ENCODE results near the gene OGFRL1. TPM values are rescaled to one million over a fixed set of nuclear protein-coding genes. Genes with fewer than 3 reads are reported as not detected.

The OGFRL1 gene
- total RNA-seq, 1 experiment from 2014 or later = 10.3 TPM

DNA sequence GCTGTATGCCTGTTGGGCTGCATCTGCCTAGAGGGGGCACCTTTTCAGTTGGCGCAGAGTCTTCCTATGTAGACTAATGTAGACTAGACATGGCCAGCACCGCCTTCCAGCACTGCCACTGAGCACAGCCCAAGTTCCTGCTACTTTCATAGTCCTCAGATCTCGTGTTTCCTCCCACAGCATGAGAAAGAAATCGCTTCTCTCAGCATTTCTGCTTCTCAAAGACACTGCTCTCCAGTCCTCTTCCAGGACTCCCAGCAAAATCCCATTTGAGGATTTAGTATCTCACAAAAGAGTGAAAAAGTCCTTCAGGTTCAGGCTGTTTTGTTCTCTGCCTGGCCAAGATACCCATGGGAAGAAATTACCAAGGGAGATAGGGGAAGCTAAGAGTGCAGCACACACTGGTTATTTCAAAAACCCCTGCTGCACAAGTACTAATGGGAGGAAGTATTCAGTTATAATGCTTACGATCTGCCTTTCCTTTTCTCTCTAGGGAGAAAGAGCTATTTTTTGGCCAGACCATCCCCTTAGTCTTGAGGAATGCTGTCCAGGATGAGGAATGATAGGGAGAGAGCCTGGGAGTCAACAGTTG is 35.7 kb downstream of the OGFRL1 start:
- DNase-seq (ENCODE audit: low read depth, low spot score) (no peak), ATAC-seq (no peak)
- TF ChIP-seq POLR2A (IDR thresholded peaks at IDR 0.05; ENCODE audit: borderline replicate concordance, extremely low read depth, insufficient read depth, insufficient read length) (no peak), ZNF274 (IDR thresholded peaks at IDR 0.05; ENCODE audit: low read depth, low read length) (no peak), FOSL1 (IDR thresholded peaks at IDR 0.05; ENCODE audit: low read depth) (no peak), SIN3A (IDR thresholded peaks at IDR 0.05; ENCODE audit: low read depth) (no peak), EZH2 (IDR thresholded peaks at IDR 0.05) (no peak)
- no peak overlapping the region for H3K4me3 ChIP-seq (replicated peaks in 1 of 2; ENCODE audit: low read depth in 1 of 2, low read length in 2 of 2)
- no peaks in the 10 kb centered on the region for H3K27me3 ChIP-seq (ENCODE audit: insufficient read depth, low read length)
- H3K4me1 ChIP-seq (ENCODE audit: control insufficient read depth in 1 of 2, insufficient read depth in 2 of 2, low read length in 2 of 2) = no peaks in the 10 kb centered on the region
- no TSS peak for BruUV-seq (replicated peaks)
- no peaks in the 10 kb centered on the region for H3K9me3 ChIP-seq (ENCODE audit: control insufficient read depth in 1 of 2, insufficient read depth in 1 of 2, low read depth in 1 of 2, low read length in 2 of 2)
- H3K36me3 ChIP-seq (ENCODE audit: control insufficient read depth in 1 of 2, insufficient read depth in 2 of 2, low read length in 2 of 2) = no peaks in the 10 kb centered on the region
- POLR2A ChIA-PET = no interaction called here
- no peak overlapping the region for H2AFZ ChIP-seq (ENCODE audit: low read depth, low read length, poor library complexity, severe bottlenecking)
- CTCF ChIA-PET = no interaction called here
- no peaks in the 10 kb centered on the region for H4K20me1 ChIP-seq (ENCODE audit: insufficient read depth)
- no peak overlapping the region for H3K4me2 ChIP-seq (ENCODE audit: low read length)
- no peak overlapping the region for H3K27ac ChIP-seq (ENCODE audit: low read depth, low read length)
- H3K9ac ChIP-seq (ENCODE audit: low read length) = no peak overlapping the region
- RAD21 ChIA-PET (ENCODE audit: low non-redundant PET in 1 of 2, low total read pairs in 2 of 2, uncharacterized antibody in 2 of 2, unreplicated experiment in 2 of 2) = no interaction called here
- H3K9me2 ChIP-seq (ENCODE audit: insufficient read depth) = no peaks in the 10 kb centered on the region
- H3K79me2 ChIP-seq (ENCODE audit: insufficient read depth, low read length) = no peaks in the 10 kb centered on the region
- intact Hi-C loops (cut with micrococcal nuclease) = no loop called here

DNA sequence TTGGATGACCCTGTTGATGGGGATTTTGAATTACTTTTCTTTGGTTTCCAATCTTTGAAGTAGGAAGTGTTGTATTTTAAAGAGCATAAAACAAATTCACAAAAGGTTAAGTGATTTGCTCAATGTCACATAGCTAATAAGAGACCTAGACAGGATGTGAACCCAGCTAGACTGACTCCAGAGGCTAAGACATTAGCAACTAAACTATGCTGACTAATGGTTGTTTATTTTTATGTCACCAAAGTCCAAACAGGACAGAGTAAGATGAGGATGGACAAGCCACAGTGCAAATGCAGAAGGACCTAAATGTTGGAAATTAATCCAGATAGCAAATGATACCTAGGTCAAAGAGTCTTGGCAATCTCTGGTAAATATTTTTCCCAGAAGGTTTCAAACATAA is 38.0 kb downstream of the OGFRL1 start:
- ChIA-PET POLR2A (no interaction called here), RAD21 (ENCODE audit: low non-redundant PET in 1 of 2, low total read pairs in 2 of 2, uncharacterized antibody in 2 of 2, unreplicated experiment in 2 of 2) (no interaction called here), CTCF (no interaction called here)
- Histone ChIP-seq H3K9ac (ENCODE audit: low read length) (no peak overlapping the region), H3K79me2 (ENCODE audit: insufficient read depth, low read length) (no peaks in the 10 kb centered on the region), H2AFZ (ENCODE audit: low read depth, low read length, poor library complexity, severe bottlenecking) (no peak overlapping the region), H4K20me1 (ENCODE audit: insufficient read depth) (no peaks in the 10 kb centered on the region), H3K27ac (ENCODE audit: low read depth, low read length) (no peak overlapping the region), H3K9me3 (ENCODE audit: control insufficient read depth in 1 of 2, insufficient read depth in 1 of 2, low read depth in 1 of 2, low read length in 2 of 2) (no peaks in the 10 kb centered on the region), H3K27me3 (ENCODE audit: insufficient read depth, low read length) (no peaks in the 10 kb centered on the region), H3K4me2 (ENCODE audit: low read length) (no peak overlapping the region), H3K9me2 (ENCODE audit: insufficient read depth) (no peaks in the 10 kb centered on the region), H3K4me1 (ENCODE audit: control insufficient read depth in 1 of 2, insufficient read depth in 2 of 2, low read length in 2 of 2) (no peaks in the 10 kb centered on the region), H3K36me3 (ENCODE audit: control insufficient read depth in 1 of 2, insufficient read depth in 2 of 2, low read length in 2 of 2) (no peaks in the 10 kb centered on the region), H3K4me3 (replicated peaks in 1 of 2; ENCODE audit: low read depth in 1 of 2, low read length in 2 of 2) (no peak overlapping the region)
- no TSS peak for BruUV-seq (replicated peaks)
- DNase-seq (ENCODE audit: low read depth, low spot score) = no peak
- intact Hi-C loops (cut with micrococcal nuclease) = no loop called here
- ATAC-seq = no peak
- TF ChIP-seq JUND (IDR thresholded peaks at IDR 0.05) (no peak), ELF1 (IDR thresholded peaks at IDR 0.05; ENCODE audit: borderline replicate concordance, low read depth) (no peak), TCF7L2 (IDR thresholded peaks at IDR 0.05; ENCODE audit: borderline replicate concordance, extremely low read depth, insufficient read depth, insufficient read length) (no peak), EGR1 (IDR thresholded peaks at IDR 0.05; ENCODE audit: low read depth) (no peak), FOSL1 (IDR thresholded peaks at IDR 0.05; ENCODE audit: low read depth) (no peak), ZFX (IDR thresholded peaks at IDR 0.05) (no peak), CBX3 (IDR thresholded peaks at IDR 0.05; ENCODE audit: low read depth) (no peak), EZH2phosphoT487 (IDR thresholded peaks at IDR 0.05; ENCODE audit: borderline replicate concordance) (no peak)
- TF ChIP-seq, protein P1, sequence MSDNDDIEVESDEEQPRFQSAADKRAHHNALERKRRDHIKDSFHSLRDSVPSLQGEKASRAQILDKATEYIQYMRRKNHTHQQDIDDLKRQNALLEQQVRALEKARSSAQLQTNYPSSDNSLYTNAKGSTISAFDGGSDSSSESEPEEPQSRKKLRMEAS (IDR thresholded peaks at IDR 0.05) = no peak
- TF ChIP-seq, protein P2, sequence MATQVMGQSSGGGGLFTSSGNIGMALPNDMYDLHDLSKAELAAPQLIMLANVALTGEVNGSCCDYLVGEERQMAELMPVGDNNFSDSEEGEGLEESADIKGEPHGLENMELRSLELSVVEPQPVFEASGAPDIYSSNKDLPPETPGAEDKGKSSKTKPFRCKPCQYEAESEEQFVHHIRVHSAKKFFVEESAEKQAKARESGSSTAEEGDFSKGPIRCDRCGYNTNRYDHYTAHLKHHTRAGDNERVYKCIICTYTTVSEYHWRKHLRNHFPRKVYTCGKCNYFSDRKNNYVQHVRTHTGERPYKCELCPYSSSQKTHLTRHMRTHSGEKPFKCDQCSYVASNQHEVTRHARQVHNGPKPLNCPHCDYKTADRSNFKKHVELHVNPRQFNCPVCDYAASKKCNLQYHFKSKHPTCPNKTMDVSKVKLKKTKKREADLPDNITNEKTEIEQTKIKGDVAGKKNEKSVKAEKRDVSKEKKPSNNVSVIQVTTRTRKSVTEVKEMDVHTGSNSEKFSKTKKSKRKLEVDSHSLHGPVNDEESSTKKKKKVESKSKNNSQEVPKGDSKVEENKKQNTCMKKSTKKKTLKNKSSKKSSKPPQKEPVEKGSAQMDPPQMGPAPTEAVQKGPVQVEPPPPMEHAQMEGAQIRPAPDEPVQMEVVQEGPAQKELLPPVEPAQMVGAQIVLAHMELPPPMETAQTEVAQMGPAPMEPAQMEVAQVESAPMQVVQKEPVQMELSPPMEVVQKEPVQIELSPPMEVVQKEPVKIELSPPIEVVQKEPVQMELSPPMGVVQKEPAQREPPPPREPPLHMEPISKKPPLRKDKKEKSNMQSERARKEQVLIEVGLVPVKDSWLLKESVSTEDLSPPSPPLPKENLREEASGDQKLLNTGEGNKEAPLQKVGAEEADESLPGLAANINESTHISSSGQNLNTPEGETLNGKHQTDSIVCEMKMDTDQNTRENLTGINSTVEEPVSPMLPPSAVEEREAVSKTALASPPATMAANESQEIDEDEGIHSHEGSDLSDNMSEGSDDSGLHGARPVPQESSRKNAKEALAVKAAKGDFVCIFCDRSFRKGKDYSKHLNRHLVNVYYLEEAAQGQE (IDR thresholded peaks at IDR 0.05; ENCODE audit: low read depth) = no peak
- TF ChIP-seq, protein P3, sequence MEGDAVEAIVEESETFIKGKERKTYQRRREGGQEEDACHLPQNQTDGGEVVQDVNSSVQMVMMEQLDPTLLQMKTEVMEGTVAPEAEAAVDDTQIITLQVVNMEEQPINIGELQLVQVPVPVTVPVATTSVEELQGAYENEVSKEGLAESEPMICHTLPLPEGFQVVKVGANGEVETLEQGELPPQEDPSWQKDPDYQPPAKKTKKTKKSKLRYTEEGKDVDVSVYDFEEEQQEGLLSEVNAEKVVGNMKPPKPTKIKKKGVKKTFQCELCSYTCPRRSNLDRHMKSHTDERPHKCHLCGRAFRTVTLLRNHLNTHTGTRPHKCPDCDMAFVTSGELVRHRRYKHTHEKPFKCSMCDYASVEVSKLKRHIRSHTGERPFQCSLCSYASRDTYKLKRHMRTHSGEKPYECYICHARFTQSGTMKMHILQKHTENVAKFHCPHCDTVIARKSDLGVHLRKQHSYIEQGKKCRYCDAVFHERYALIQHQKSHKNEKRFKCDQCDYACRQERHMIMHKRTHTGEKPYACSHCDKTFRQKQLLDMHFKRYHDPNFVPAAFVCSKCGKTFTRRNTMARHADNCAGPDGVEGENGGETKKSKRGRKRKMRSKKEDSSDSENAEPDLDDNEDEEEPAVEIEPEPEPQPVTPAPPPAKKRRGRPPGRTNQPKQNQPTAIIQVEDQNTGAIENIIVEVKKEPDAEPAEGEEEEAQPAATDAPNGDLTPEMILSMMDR (IDR thresholded peaks at IDR 0.05 in 2 of 3, conservative IDR thresholded peaks at IDR 0.05 in 1 of 3; ENCODE audit: borderline replicate concordance in 1 of 3, insufficient read depth in 1 of 3, low read depth in 2 of 3, low read length in 2 of 3) = no peak

All from HCT116 (cell line).